Left colon (tissue), 2 donors: Measurements from ENCODE around the gene S100A13. TPM values are rescaled to one million over a fixed set of nuclear protein-coding genes. Genes with fewer than 3 reads are reported as not detected.

Experiments used
- ATAC-seq: fragments of 200-7000 bp; cut with Tn5 transposase; one replicate; pipeline ENCODE4 v1.9.1; 2020; ENCODE audit warnings: mild to moderate bottlenecking, moderate library complexity
- DNase-seq, 2 donors: peaks; one replicate each; pipeline ENCODE4 v3.0.0-alpha.2; 2020
- intact Hi-C, 2 donors: fragments of 100-400 bp; cut with DNase I in 1 of 2; cut with micrococcal nuclease in 1 of 2; formaldehyde crosslinking; loops; one replicate each; pipeline versions ENCODE4 v1.11.2 to v1.14.0; 2022; cut with DNase I, micrococcal nuclease
- total RNA-seq, 2 donors: library from RNA; stranded (reverse); fragmentation: NEBNext Ultra II Directional; extraction: Animal tissue kit (Norgen Biotek cat#: 25700); gene quantifications; one replicate each; pipeline ENCODE4 v1.2.1, GENCODE V29; 2021
- donor health status: DM: no; HTN: no; CAD: no.
- donor health status: DM: yes; HTN: yes; CAD: no.

Gene S100A13
- total RNA-seq, 2 donors from 2014 or later = 46.2 to 59.1 TPM

DNA sequence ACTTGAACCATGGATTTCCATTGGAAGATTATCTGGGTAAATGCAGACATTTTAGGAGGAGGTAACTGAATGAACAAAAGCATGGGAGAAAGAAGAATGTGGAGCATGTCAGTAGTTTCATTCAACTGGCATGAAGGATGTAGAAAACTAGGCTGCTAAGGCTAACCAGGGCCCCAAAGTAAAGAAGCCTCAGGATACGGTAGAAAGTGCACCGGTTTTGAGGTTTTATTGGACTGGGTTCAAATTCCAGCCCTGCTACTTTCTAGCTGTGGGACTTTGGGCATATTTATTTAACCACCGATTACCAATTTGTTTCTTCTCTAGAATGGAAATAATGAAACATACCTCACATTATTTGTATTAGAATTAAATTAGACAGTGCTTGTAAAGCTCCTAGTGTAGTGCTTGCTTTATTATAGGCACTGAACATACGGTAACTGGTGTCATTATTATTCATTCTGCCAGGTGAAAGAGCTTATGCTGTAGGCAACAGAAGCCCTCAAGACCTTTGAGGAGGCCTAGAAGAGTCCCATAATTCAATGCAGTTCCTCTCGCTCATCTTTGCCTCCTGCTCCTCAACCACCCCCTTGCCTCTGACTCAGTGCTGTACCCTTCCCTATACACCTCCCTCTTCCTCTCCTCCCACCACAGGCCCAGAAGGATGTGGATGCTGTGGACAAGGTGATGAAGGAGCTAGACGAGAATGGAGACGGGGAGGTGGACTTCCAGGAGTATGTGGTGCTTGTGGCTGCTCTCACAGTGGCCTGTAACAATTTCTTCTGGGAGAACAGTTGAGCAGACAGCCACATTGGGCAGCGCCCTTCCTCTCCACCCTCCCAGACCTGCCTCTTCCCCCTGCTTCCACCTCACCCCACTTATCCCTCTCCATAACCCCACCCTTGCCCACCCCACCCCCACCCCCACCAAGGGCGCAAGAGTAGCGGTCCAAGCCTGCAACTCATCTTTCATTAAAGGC, 4.0 kb upstream of the S100A13 start:
- ATAC-seq = no peak
- no peak for DNase-seq
- intact Hi-C loops = no loop called here

- DNase-seq = no peak
- intact Hi-C loops = no loop called here
- no peak for ATAC-seq
Measured at GRCh38 chr1:153630384-153630783, 3.1 kb upstream of the S100A13 start.

GRCh38 chr1:153629971-153630370, 2.7 kb upstream of the S100A13 start:
- no peak for DNase-seq
- ATAC-seq = no peak
- intact Hi-C loops = no loop called here

DNA sequence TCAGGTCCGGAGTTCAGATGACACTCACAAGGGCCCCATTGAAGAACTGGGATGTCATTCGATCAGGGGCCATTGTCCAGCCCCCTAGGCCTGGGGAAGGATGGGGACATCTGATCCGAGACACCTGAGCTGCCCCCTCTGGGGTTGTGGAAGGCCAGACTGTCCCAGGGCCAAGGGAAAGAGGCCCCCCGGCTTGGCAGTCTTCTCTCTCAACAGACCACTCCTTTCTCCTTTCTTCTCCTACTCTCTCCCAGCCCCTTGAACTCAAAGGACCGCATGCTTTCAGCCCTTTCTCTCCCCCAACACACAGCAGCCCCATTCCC, 2.0 kb upstream of the S100A13 start:
- no peak for DNase-seq
- intact Hi-C loops = no loop called here
- ATAC-seq = no peak

- ATAC-seq = no peak
- DNase-seq = no peak
- intact Hi-C loops = no loop called here
Measured at GRCh38 chr1:153628638-153629342, 1.5 kb upstream of the S100A13 start.

GRCh38 chr1:153627715-153628626, 666 bp upstream of the S100A13 start, which contains the start of gene S100A1:
TSS of gene S100A1 (plus strand) at chr1:153628434. CDS start at chr1:153630522, 2,088 bp downstream.
- ATAC-seq (no peak), DNase-seq (no peak)
- intact Hi-C loops = no loop called here

- ATAC-seq (no peak), DNase-seq (no peak)
- intact Hi-C loops = no loop called here
Measured at GRCh38 chr1:153626477-153626903, 815 bp downstream of the S100A13 start.

DNA sequence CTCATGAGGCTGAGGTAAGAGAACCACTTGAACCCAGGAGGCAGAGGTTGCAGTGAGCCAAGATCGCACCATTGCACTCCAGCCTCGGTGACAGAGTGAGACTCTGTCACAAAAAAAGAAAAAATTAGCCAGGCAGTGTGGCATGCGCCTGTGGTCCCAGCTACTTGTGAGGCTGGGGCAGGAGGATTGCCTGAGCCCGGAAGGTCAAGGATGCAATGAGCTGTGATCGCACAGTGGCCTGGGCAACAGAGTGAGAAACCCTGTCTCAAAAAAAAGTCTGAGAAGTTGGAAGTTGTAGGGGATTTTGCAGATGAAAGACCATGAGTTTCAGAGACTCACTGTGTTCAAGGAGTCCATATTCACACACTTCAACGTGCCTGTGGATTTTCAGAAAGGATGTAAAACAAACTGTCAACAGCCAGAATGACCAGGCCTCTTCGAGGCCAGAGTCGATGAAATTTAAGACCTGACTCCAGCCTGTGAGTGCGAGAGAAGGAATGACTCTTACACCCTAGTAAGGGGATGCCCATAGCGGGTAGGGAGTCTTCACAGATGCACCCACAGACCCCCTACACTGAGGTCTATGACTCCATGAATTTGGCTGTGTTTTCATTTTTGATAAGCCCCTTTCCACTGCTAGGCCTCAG, 2.2 kb downstream of the S100A13 start:
- no peak for DNase-seq
- intact Hi-C loops = no loop called here
- ATAC-seq = no peak

- ATAC-seq (no peak), DNase-seq (no peak)
- intact Hi-C loops = no loop called here
Measured at GRCh38 chr1:153623101-153623500, 4.2 kb downstream of the S100A13 start.

GRCh38 chr1:153619171-153619570, 8.1 kb downstream of the S100A13 start:
- intact Hi-C loops = no loop called here
- ATAC-seq (no peak), DNase-seq (no peak)

GRCh38 chr1:153617663-153618062, 9.6 kb downstream of the S100A13 start:
- intact Hi-C loops = no loop called here
- ATAC-seq = peak; percentile 40
- peak; percentile 82 to 86 for DNase-seq

DNA sequence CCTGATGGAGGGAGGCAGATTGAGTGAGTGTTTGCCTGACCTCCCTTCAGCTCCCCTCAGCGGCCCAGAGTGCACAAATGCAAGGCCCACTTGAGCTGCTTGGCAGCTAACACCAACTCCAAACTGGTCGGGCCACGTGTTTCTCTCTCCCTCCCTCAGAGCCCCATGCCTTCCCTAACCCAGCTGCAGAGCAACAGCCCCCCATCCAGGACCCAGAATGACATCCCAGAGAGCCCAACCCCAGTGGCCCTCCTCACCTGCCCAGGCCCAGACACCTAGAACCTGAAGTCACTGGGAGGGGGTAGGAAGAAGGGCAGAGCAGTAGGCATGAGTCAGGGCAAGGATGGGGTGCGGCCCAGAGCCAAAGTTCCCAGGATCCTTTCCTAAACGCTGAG, 10.4 kb downstream of the S100A13 start:
- intact Hi-C loops = no loop called here
- DNase-seq (no peak), ATAC-seq (no peak)

DNA sequence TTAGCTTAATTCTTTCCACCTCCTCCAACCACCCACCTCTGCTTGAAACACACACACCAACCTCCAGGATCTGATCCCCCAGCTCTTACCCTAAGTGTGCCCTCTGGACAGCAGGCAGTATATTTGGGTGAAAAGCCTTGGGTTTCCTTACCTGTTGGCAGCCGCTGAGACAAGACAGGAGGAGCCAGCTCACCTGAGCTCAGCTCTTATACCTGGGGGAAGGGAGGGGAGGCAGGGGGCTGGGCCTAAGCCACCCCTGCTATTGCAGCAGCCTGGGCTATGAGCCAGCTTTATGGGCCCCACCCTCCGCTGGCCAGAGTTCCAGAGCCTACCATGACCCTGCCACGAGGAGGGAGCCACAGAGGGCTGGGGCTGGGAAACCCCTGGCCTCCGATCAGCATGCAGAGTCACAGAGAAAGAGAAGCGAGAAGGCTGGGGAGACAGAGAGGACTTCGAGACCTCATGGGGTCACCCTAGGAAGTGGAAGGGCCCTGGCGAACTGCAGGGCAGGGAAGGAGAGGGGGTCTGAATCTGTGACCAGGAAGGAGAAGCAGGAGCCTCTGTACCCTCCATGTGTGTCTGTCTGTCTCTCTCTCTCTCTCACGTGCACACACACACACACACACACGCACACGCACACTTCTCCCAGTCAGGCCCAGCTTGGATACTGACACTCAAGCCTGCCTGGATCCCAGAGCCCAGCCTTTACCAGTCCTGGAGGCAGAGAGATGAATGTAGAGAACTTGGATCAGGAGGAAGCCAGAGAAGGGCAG, 11.0 kb downstream of the S100A13 start, which contains the start of gene S100A14:
Gene S100A14 (minus strand): TSS at position 182 of the 773 bp plus-strand sequence. CDS start 467 bp downstream, outside the sequence.
- ATAC-seq (peak; percentile 75), DNase-seq (peak; percentile 93 to 94)
- intact Hi-C loops = no loop called here

- DNase-seq (no peak), ATAC-seq (no peak)
- intact Hi-C loops = no loop called here
Measured at GRCh38 chr1:153615406-153615805, 11.9 kb downstream of the S100A13 start.

DNA sequence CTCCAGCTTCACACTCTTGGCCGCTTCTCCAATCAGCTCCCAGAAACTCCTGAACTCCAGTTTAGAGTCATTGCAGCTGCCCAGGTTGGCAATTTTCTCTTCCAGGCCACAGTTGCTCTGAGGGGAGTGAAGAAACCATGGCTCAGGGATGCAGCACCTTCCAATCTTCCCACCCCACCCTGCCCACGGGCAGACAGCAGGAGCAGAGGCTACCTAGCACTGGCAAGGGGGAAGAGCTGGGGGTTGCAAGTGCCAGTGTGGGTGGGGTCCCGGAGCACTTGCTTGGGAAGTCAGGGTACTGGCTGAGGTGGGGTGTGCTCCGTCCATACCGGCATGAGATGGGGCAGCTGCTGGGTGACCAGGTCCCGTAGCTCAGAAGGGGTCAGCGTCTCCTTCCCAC, 12.4 kb downstream of the S100A13 start:
- DNase-seq (no peak), ATAC-seq (no peak)
- intact Hi-C loops = no loop called here

- intact Hi-C loops = no loop called here
- no peak for ATAC-seq
- DNase-seq = no peak
Measured at GRCh38 chr1:153614189-153614900, 13.0 kb downstream of the S100A13 start.

- intact Hi-C loops = no loop called here
- ATAC-seq (no peak), DNase-seq (no peak)
Measured at GRCh38 chr1:153613406-153613805, 13.9 kb downstream of the S100A13 start.
